ENCODE measurements around the gene MPI.

DNA sequence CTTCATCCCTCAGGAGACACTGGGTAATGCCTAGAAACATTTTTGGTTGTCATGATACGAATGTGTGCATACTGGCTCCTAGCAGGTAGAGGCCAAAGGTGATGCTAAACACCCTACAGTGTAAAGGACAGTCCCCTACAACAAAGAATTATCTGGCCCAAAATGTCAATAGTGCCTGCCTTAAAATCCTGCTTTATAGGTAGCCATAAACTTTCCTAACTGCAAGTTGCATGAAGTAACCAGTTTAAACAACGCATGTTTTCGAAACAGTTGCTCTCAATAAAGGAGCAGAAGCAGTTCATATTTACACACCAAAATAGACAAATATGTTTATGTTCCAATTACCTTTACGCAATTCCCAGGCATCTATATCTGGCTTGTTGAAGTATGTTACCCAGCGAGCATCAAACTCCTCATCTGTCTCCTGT is 38.9 kb downstream of the MPI start:
- TF ChIP-seq, protein P1, sequence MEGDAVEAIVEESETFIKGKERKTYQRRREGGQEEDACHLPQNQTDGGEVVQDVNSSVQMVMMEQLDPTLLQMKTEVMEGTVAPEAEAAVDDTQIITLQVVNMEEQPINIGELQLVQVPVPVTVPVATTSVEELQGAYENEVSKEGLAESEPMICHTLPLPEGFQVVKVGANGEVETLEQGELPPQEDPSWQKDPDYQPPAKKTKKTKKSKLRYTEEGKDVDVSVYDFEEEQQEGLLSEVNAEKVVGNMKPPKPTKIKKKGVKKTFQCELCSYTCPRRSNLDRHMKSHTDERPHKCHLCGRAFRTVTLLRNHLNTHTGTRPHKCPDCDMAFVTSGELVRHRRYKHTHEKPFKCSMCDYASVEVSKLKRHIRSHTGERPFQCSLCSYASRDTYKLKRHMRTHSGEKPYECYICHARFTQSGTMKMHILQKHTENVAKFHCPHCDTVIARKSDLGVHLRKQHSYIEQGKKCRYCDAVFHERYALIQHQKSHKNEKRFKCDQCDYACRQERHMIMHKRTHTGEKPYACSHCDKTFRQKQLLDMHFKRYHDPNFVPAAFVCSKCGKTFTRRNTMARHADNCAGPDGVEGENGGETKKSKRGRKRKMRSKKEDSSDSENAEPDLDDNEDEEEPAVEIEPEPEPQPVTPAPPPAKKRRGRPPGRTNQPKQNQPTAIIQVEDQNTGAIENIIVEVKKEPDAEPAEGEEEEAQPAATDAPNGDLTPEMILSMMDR (IDR thresholded peaks at IDR 0.05; ENCODE audit: insufficient read depth, low read depth, low read length), result no peak
- no peak for TF ChIP-seq EZH2 (IDR thresholded peaks at IDR 0.05; ENCODE audit: insufficient read depth, low read length)

All from astrocyte (in vitro differentiated cells and primary cell).